ENCODE measurements around the gene CACNA1I. TPM values are rescaled to one million over a fixed set of nuclear protein-coding genes. Genes with fewer than 3 reads are reported as not detected.

CACNA1I gene
- polyA plus RNA-seq, 3 donors, result 0.04 to 0.09 (median 0.09) TPM

- DNase-seq, result peak; percentile 46
These were observed 78.0 kb downstream of the CACNA1I start for GRCh38 chr22:39648630-39648950.

- DNase-seq, result no peak
These were observed 79.0 kb downstream of the CACNA1I start for GRCh38 chr22:39649500-39650089.

- no peak for DNase-seq
These were observed 80.8 kb downstream of the CACNA1I start for GRCh38 chr22:39651053-39651996.

GRCh38 chr22:39652990-39653786 lies 82.6 kb downstream of the CACNA1I start:
- DNase-seq, result no peak

GRCh38 chr22:39653787-39654077 lies 83.2 kb downstream of the CACNA1I start:
- DNase-seq, result no peak

- DNase-seq, result no peak
These were observed 83.8 kb downstream of the CACNA1I start for GRCh38 chr22:39654131-39654926.

GRCh38 chr22:39655004-39655579 lies 84.5 kb downstream of the CACNA1I start:
- DNase-seq, result no peak

GRCh38 chr22:39655831-39656230 lies 85.3 kb downstream of the CACNA1I start:
- peak; percentile 62 for DNase-seq

- no peak for DNase-seq
These were observed 86.2 kb downstream of the CACNA1I start for GRCh38 chr22:39656495-39657490.

GRCh38 chr22:39658367-39658766 lies 87.8 kb downstream of the CACNA1I start:
- no peak for DNase-seq

GRCh38 chr22:39658806-39659463 lies 88.4 kb downstream of the CACNA1I start:
- no peak for DNase-seq

GRCh38 chr22:39661501-39661841 lies 90.9 kb downstream of the CACNA1I start:
- DNase-seq, result no peak

GRCh38 chr22:39661842-39662685 lies 91.5 kb downstream of the CACNA1I start:
- no peak for DNase-seq

GRCh38 chr22:39662686-39663052 lies 92.1 kb downstream of the CACNA1I start:
- DNase-seq, result no peak

GRCh38 chr22:39663751-39664150 lies 93.2 kb downstream of the CACNA1I start:
- DNase-seq, result no peak

- no peak for DNase-seq
These were observed 94.1 kb downstream of the CACNA1I start for GRCh38 chr22:39664485-39665200.

GRCh38 chr22:39665229-39665628 lies 94.7 kb downstream of the CACNA1I start:
- no peak for DNase-seq

Measured in renal pelvis (tissue), 4 donors.